Stimulated activated CD8-positive, alpha-beta memory T cell treated with anti-CD3 and anti-CD28 coated beads, Interleukin-15, amount 100 ng/mL, for 24 hours (primary cell): ENCODE data around the gene SH3PXD2A.
"Not testable (repeated sequence)": the region's sequence is repeated elsewhere in the genome, so short reads cannot be mapped to it uniquely, and the experiment has no call there.

Experiments used
- DNase-seq: peaks from one replicate; pipeline ENCODE4 v3.0.0-alpha.2; 2020; ENCODE audit warnings: low read depth

Gene SH3PXD2A

GRCh38 chr10:103620891-103621782 lies 234.2 kb downstream of the SH3PXD2A start:
- no peak for DNase-seq

GRCh38 chr10:103620352-103620740 lies 235.0 kb downstream of the SH3PXD2A start:
- DNase-seq = no peak

- no peak for DNase-seq
Measured at GRCh38 chr10:103619424-103620351, 235.7 kb downstream of the SH3PXD2A start.

- no peak for DNase-seq
Measured at GRCh38 chr10:103618575-103619423, 236.6 kb downstream of the SH3PXD2A start.

GRCh38 chr10:103617602-103618385 lies 237.6 kb downstream of the SH3PXD2A start:
- DNase-seq = no peak

GRCh38 chr10:103616705-103617601 lies 238.4 kb downstream of the SH3PXD2A start:
- no peak for DNase-seq

GRCh38 chr10:103614306-103615158 lies 240.8 kb downstream of the SH3PXD2A start:
- DNase-seq = no peak

GRCh38 chr10:103613616-103614015 lies 241.8 kb downstream of the SH3PXD2A start:
- DNase-seq = no peak

GRCh38 chr10:103612462-103613365 lies 242.7 kb downstream of the SH3PXD2A start:
- no peak for DNase-seq

GRCh38 chr10:103610921-103611511 lies 244.4 kb downstream of the SH3PXD2A start:
- DNase-seq = no peak

- DNase-seq = no peak
Measured at GRCh38 chr10:103610083-103610472, 245.3 kb downstream of the SH3PXD2A start.

GRCh38 chr10:103609231-103610082 lies 245.9 kb downstream of the SH3PXD2A start:
- DNase-seq = no peak

GRCh38 chr10:103608056-103608455 lies 247.3 kb downstream of the SH3PXD2A start:
- not testable (repeated sequence) for DNase-seq

GRCh38 chr10:103607051-103607450 lies 248.3 kb downstream of the SH3PXD2A start:
- DNase-seq = not testable (repeated sequence)

- not testable (repeated sequence) for DNase-seq
Measured at GRCh38 chr10:103606097-103606438, 249.3 kb downstream of the SH3PXD2A start.

GRCh38 chr10:103605359-103606096 lies 249.8 kb downstream of the SH3PXD2A start:
- no peak for DNase-seq
